GM12875 (cell line): ENCODE results near the gene KRTAP19-4.
"Not testable (repeated sequence)": the region's sequence is repeated elsewhere in the genome, so short reads cannot be mapped to it uniquely, and the experiment has no call there.

ENCODE experiments used
- H3K4me3 ChIP-seq: one replicate; pipeline ENCODE4 v1.5.1; 2011; ENCODE audit warnings: low read depth, low read length, control low read depth
- CTCF ChIP-seq: IDR thresholded peaks from 2 replicates; pipeline ENCODE4 v1.5.1; 2011; ENCODE audit warnings: low read depth, mild to moderate bottlenecking, control low read depth, inconsistent platforms, low read length, moderate library complexity, borderline replicate concordance; ENCODE audit not compliant: insufficient read depth

KRTAP19-4 gene, protein sequence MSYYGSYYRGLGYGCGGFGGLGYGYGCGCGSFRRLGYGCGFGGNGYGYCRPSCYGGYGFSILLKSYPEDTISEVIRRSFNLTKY

GRCh38 chr21:30497065-30497464 is at the start of gene KRTAP19-4:
TSS of gene KRTAP19-4 (minus strand) at chr21:30497165. CDS start at chr21:30497110, 55 bp downstream.
- H3K4me3 ChIP-seq = no peak within 1 kb of the TSS
- no peak for TF ChIP-seq CTCF

GRCh38 chr21:30541764-30542163 is 44.8 kb upstream of the KRTAP19-4 start, which contains the start of gene KRTAP19-6:
TSS of gene KRTAP19-6 (minus strand) at chr21:30541864. CDS start at chr21:30541833, 31 bp downstream.
- no peak within 1 kb of the TSS for H3K4me3 ChIP-seq
- no peak for TF ChIP-seq CTCF

DNA sequence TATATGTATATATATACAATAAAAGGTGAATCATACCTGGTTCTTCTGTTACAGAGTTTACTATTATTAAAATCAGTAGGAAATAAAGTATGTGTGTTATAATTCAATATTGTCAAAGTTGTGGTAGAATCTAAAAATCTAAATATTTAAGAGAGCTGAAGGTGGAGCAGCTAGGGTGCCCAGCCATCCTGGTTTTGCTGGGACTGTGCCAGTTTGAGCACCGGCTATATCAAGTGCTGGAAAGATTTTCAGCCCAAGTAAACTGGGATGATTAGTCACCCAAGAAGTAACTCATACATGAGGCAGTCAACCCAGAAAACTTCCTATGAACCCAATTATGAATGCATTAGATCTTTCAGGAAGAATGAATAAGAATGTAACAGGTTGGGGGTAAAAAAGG is 21.9 kb upstream of the KRTAP19-4 start:
- TF ChIP-seq CTCF = no peak
- no peak overlapping the region for H3K4me3 ChIP-seq

GRCh38 chr21:30515681-30516080 is 18.7 kb upstream of the KRTAP19-4 start:
- TF ChIP-seq CTCF = no peak
- no peak overlapping the region for H3K4me3 ChIP-seq

GRCh38 chr21:30505621-30506205 is 8.7 kb upstream of the KRTAP19-4 start:
- H3K4me3 ChIP-seq = not testable (repeated sequence)

GRCh38 chr21:30502041-30502440 is 5.1 kb upstream of the KRTAP19-4 start, which contains the start of gene KRTAP19-5:
TSS of gene KRTAP19-5 (minus strand) at chr21:30502141. CDS start at chr21:30502090, 51 bp downstream.
- no peak for TF ChIP-seq CTCF
- no peak within 1 kb of the TSS for H3K4me3 ChIP-seq

- H3K4me3 ChIP-seq = no peak within 1 kb of the TSS
- TF ChIP-seq CTCF = no peak
Observed at GRCh38 chr21:30491963-30492428, 5.0 kb downstream of the KRTAP19-4 start, which contains the start of gene KRTAP19-3. TSS of gene KRTAP19-3 (minus strand) at chr21:30492013. CDS start at chr21:30491957, 56 bp downstream.
